Sigmoid colon (tissue), 7 donors: Measurements from ENCODE around the gene NR6A1. TPM values are rescaled to one million over a fixed set of nuclear protein-coding genes. Genes with fewer than 3 reads are reported as not detected.

Source experiments
- DNase-seq: peaks from one replicate; pipeline ENCODE4 v3.0.0-alpha.2; 2019
- H3K27ac ChIP-seq, 4 donors: fragments of 200-600 bp; sonication (generic); one replicate each; pipeline ENCODE4 v1.5.1; 2016 to 2019; ENCODE audit warnings: mild to moderate bottlenecking in 1 of 4
- H3K27me3 ChIP-seq, 3 donors: fragments of 200-600 bp; sonication (generic); one replicate each; pipeline ENCODE4 v1.5.1; 2019; ENCODE audit warnings: mild to moderate bottlenecking in 1 of 3
- H3K36me3 ChIP-seq, 4 donors: fragments of 200-600 bp; sonication (generic); one replicate each; pipeline ENCODE4 v1.5.1; 2016 to 2019
- H3K4me1 ChIP-seq, 4 donors: fragments of 200-600 bp; sonication (generic); one replicate each; pipeline ENCODE4 v1.5.1; 2017 to 2019
- H3K4me3 ChIP-seq, 4 donors: fragments of 200-600 bp; sonication (generic); one replicate each; pipeline ENCODE4 v1.5.1; 2017 to 2019; ENCODE audit warnings: mild to moderate bottlenecking in 2 of 4, moderate library complexity in 1 of 4
- H3K9me3 ChIP-seq, 4 donors: fragments of 200-600 bp in 3 of 4; sonication (generic) in 3 of 4; one replicate each; pipeline versions ENCODE4 v1.5.1 to v1.6.1; 2013 to 2019
- CTCF ChIP-seq, 4 experiments: fragments of 450-650 bp in 3 of 4; fragments of 200-600 bp in 1 of 4; IDR thresholded peaks; one replicate each; pipeline ENCODE4 v1.5.1; 2016 to 2019; ENCODE audit warnings: antibody characterized with exemption in 4 of 4, mild to moderate bottlenecking in 3 of 4, moderate library complexity in 2 of 4
- EP300 ChIP-seq, 4 donors: sonication (generic); formaldehyde crosslinking; IDR thresholded peaks; one replicate each; pipeline ENCODE4 v1.6.1; 2017; ENCODE audit warnings: antibody characterized with exemption in 4 of 4
- POLR2A ChIP-seq, 2 donors: fragments of 450-650 bp; IDR thresholded peaks; one replicate each; pipeline ENCODE4 v1.6.1; 2016; ENCODE audit warnings: antibody characterized with exemption in 2 of 2, mild to moderate bottlenecking in 2 of 2, moderate library complexity in 2 of 2
- POLR2AphosphoS5 ChIP-seq, 4 donors: sonication (generic); formaldehyde crosslinking; IDR thresholded peaks; one replicate each; pipeline ENCODE4 v1.6.1; 2017; ENCODE audit warnings: antibody characterized with exemption in 4 of 4
- WGBS, 2 donors: extraction: QIAGEN DNeasy Blood & Tissue Kit; methylation state at CpG; one replicate each; pipeline ENCODE4 v1.1.7; 2013; 5-methylcytosine and 5-hydroxymethylcytosine counted together
- intact Hi-C: fragments of 100-400 bp; cut with DNase I; formaldehyde crosslinking; loops from one replicate; pipeline ENCODE4 v1.15.1; 2023
- polyA plus RNA-seq, 3 donors: library from polyadenylated mRNA; stranded (reverse); fragments of 200-250 nt; gene quantifications; one replicate each; pipeline ENCODE4 v1.2.3, GENCODE V29; 2013
- total RNA-seq, 4 donors: library from RNA; depleted of rRNA; stranded (reverse); fragments of >200 nt; gene quantifications; one replicate each; pipeline ENCODE4 v1.1.0, GENCODE V29; 2016
- donor health status: healthy with polysubstance abuse.
- donor health status: Bipolar disorder and iron deficiency.
- donor health status: healthy.

Gene NR6A1
- total and polyA plus RNA-seq, 7 donors = 0.60 to 3.0 (median 1.8) TPM

GRCh38 chr9:124526174-124526573, 244.9 kb downstream of the NR6A1 start:
- H3K9me3 ChIP-seq = no peaks in the 10 kb centered on the region
- H3K27me3 ChIP-seq = no peaks in the 10 kb centered on the region
- no peak overlapping the region for H3K4me3 ChIP-seq
- no peak for TF ChIP-seq POLR2A (IDR thresholded peaks at IDR 0.05)
- no peak for TF ChIP-seq POLR2AphosphoS5 (IDR thresholded peaks at IDR 0.05)
- no peak for TF ChIP-seq CTCF (IDR thresholded peaks at IDR 0.05)
- no peak for TF ChIP-seq EP300 (IDR thresholded peaks at IDR 0.05)
- no peak for DNase-seq
- 92 to 95% methylated on average over 2 of the region's 2 CpGs for WGBS, 2 donors
- no peaks in the 10 kb centered on the region for H3K4me1 ChIP-seq
- intact Hi-C loops = no loop called here
- peaks cover 0 to 8% (median 0%) of the 10 kb centered on the region in 4 donors for H3K36me3 ChIP-seq
- H3K27ac ChIP-seq = no peak overlapping the region

GRCh38 chr9:124522121-124523098, 248.7 kb downstream of the NR6A1 start:
- Histone ChIP-seq H3K9me3 (no peaks in the 10 kb centered on the region), H3K27me3 (no peaks in the 10 kb centered on the region), H3K4me1 (no peaks in the 10 kb centered on the region), H3K4me3 (no peak overlapping the region), H3K36me3 (peaks cover 0 to 8% (median 0%) of the 10 kb centered on the region in 4 donors), H3K27ac (no peak overlapping the region)
- DNase-seq = peak; percentile 18
- 86 to 87% methylated on average over 7 of the region's 7 CpGs for WGBS, 2 donors
- TF ChIP-seq EP300 (IDR thresholded peaks at IDR 0.05) (no peak), CTCF (IDR thresholded peaks at IDR 0.05) (no peak)
- intact Hi-C loops = no loop called here

- DNase-seq = peak; percentile 27
- TF ChIP-seq POLR2A (IDR thresholded peaks at IDR 0.05) (no peak), EP300 (IDR thresholded peaks at IDR 0.05) (no peak), POLR2AphosphoS5 (IDR thresholded peaks at IDR 0.05) (no peak), CTCF (IDR thresholded peaks at IDR 0.05) (no peak)
- Histone ChIP-seq H3K27me3 (no peaks in the 10 kb centered on the region), H3K27ac (no peak overlapping the region), H3K4me3 (no peak overlapping the region), H3K4me1 (no peaks in the 10 kb centered on the region), H3K9me3 (no peaks in the 10 kb centered on the region), H3K36me3 (peaks cover 0 to 7% (median 0%) of the 10 kb centered on the region in 4 donors)
- WGBS, 2 donors = 68 to 83% methylated on average over 3 of the region's 3 CpGs
- intact Hi-C loops = no loop called here
These were observed 250.0 kb downstream of the NR6A1 start for GRCh38 chr9:124521142-124521541.

GRCh38 chr9:124520206-124520596, 250.9 kb downstream of the NR6A1 start:
- peak; percentile 12 for DNase-seq
- WGBS, 2 donors = 15 to 70% methylated on average over 7 of the region's 7 CpGs
- TF ChIP-seq POLR2A (IDR thresholded peaks at IDR 0.05) (no peak), POLR2AphosphoS5 (IDR thresholded peaks at IDR 0.05) (no peak), CTCF (IDR thresholded peaks at IDR 0.05) (no peak), EP300 (IDR thresholded peaks at IDR 0.05) (no peak)
- Histone ChIP-seq H3K36me3 (no peaks in the 10 kb centered on the region), H3K27ac (no peak overlapping the region), H3K4me1 (no peaks in the 10 kb centered on the region), H3K4me3 (no peak overlapping the region), H3K9me3 (no peaks in the 10 kb centered on the region), H3K27me3 (no peaks in the 10 kb centered on the region)
- intact Hi-C loops = no loop called here
